ENCODE results near the gene GP5.

The GP5 gene, protein sequence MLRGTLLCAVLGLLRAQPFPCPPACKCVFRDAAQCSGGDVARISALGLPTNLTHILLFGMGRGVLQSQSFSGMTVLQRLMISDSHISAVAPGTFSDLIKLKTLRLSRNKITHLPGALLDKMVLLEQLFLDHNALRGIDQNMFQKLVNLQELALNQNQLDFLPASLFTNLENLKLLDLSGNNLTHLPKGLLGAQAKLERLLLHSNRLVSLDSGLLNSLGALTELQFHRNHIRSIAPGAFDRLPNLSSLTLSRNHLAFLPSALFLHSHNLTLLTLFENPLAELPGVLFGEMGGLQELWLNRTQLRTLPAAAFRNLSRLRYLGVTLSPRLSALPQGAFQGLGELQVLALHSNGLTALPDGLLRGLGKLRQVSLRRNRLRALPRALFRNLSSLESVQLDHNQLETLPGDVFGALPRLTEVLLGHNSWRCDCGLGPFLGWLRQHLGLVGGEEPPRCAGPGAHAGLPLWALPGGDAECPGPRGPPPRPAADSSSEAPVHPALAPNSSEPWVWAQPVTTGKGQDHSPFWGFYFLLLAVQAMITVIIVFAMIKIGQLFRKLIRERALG

DNA sequence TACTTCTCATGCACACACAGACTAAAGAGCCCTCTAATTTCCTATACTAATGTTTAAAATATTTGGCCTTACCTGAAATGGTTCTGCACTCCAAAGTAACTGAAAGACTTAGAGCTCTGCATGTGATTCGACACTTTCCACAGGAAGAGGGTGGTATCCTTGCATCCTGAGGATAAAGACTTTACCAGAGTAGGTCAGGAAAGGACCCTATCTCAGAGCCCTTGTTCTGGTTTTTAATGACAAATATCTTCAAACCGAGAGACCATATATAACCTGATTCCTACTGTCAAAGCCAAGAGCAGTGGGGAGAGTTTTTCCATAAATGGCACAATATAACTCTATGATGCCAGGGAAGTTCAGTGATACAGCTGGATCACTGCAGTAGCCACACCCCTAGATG is at the start of gene GP5:
Gene GP5 (minus strand): TSS at position 101 of the 400 bp plus-strand sequence. CDS start 984 bp downstream, outside the sequence.
- Histone ChIP-seq H3K9me3 (ENCODE audit: control insufficient read depth, insufficient read depth, low read length) (no peaks in the 10 kb centered on the region), H3K4me3 (ENCODE audit: low read depth, low read length) (no peak within 1 kb of the TSS), H3K4me1 (ENCODE audit: control insufficient read depth, insufficient read depth, low read length) (peaks cover 2% of the 10 kb centered on the region), H3K9ac (ENCODE audit: low read depth, low read length) (no peak within 1 kb of the TSS), H3K27me3 (ENCODE audit: control insufficient read depth, insufficient read depth, low read length) (peaks cover 16% of the 10 kb centered on the region), H3K36me3 (ENCODE audit: control insufficient read depth, insufficient read depth, low read length) (no peaks in the 10 kb centered on the region)

GRCh38 chr3:194447657-194448056 is 48.6 kb upstream of the GP5 start:
- Histone ChIP-seq H3K4me3 (ENCODE audit: low read depth, low read length) (no peak overlapping the region), H3K9me3 (ENCODE audit: control insufficient read depth, insufficient read depth, low read length) (no peaks in the 10 kb centered on the region)

GRCh38 chr3:194447161-194447560 is 48.1 kb upstream of the GP5 start:
- H3K4me1 ChIP-seq (ENCODE audit: control insufficient read depth, insufficient read depth, low read length), result no peaks in the 10 kb centered on the region
- H3K9me3 ChIP-seq (ENCODE audit: control insufficient read depth, insufficient read depth, low read length), result no peaks in the 10 kb centered on the region
- no peaks in the 10 kb centered on the region for H3K27me3 ChIP-seq (ENCODE audit: control insufficient read depth, insufficient read depth, low read length)
- no peaks in the 10 kb centered on the region for H3K36me3 ChIP-seq (ENCODE audit: control insufficient read depth, insufficient read depth, low read length)
- no peak overlapping the region for H3K9ac ChIP-seq (ENCODE audit: low read depth, low read length)
- no peak overlapping the region for H3K4me3 ChIP-seq (ENCODE audit: low read depth, low read length)

More at GRCh38 chr3:194447657-194448056, 48.6 kb upstream of the GP5 start:
- no peak overlapping the region for H3K9ac ChIP-seq (ENCODE audit: low read depth, low read length)
- H3K27me3 ChIP-seq (ENCODE audit: control insufficient read depth, insufficient read depth, low read length), result no peaks in the 10 kb centered on the region
- H3K4me1 ChIP-seq (ENCODE audit: control insufficient read depth, insufficient read depth, low read length), result no peaks in the 10 kb centered on the region
- H3K36me3 ChIP-seq (ENCODE audit: control insufficient read depth, insufficient read depth, low read length), result no peaks in the 10 kb centered on the region

GRCh38 chr3:194446754-194447153 is 47.7 kb upstream of the GP5 start:
- H3K36me3 ChIP-seq (ENCODE audit: control insufficient read depth, insufficient read depth, low read length), result no peaks in the 10 kb centered on the region
- H3K27me3 ChIP-seq (ENCODE audit: control insufficient read depth, insufficient read depth, low read length), result no peaks in the 10 kb centered on the region
- no peak overlapping the region for H3K4me3 ChIP-seq (ENCODE audit: low read depth, low read length)

DNA sequence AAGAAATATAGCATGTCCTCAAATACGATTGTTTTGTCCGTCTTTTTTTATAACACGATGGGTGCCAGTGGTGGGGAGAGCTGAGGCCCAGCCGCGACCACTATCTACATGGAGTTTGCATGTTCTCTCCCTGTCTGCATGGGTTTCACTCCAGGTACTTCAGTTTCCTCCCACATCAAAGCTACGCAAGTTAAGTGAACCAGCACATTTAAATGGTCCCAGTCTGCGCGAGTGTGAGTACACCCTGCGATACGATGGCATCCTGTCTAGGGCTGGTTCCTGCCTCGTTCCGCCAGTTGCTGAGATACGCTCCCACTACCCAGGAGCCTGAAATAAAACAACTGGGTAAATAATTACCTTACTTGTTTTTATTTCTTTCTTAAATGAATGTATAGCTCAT is 47.1 kb upstream of the GP5 start:
- H3K36me3 ChIP-seq (ENCODE audit: control insufficient read depth, insufficient read depth, low read length), result no peaks in the 10 kb centered on the region
- H3K9me3 ChIP-seq (ENCODE audit: control insufficient read depth, insufficient read depth, low read length), result no peaks in the 10 kb centered on the region
- H3K9ac ChIP-seq (ENCODE audit: low read depth, low read length), result no peak overlapping the region
- H3K4me3 ChIP-seq (ENCODE audit: low read depth, low read length), result no peak overlapping the region
- H3K4me1 ChIP-seq (ENCODE audit: control insufficient read depth, insufficient read depth, low read length), result no peaks in the 10 kb centered on the region
- no peaks in the 10 kb centered on the region for H3K27me3 ChIP-seq (ENCODE audit: control insufficient read depth, insufficient read depth, low read length)

More at GRCh38 chr3:194446754-194447153, 47.7 kb upstream of the GP5 start:
- H3K9ac ChIP-seq (ENCODE audit: low read depth, low read length), result no peak overlapping the region
- no peaks in the 10 kb centered on the region for H3K4me1 ChIP-seq (ENCODE audit: control insufficient read depth, insufficient read depth, low read length)
- no peaks in the 10 kb centered on the region for H3K9me3 ChIP-seq (ENCODE audit: control insufficient read depth, insufficient read depth, low read length)

GRCh38 chr3:194443901-194444300 is 44.8 kb upstream of the GP5 start:
- Histone ChIP-seq H3K4me3 (ENCODE audit: low read depth, low read length) (no peak overlapping the region), H3K36me3 (ENCODE audit: control insufficient read depth, insufficient read depth, low read length) (no peaks in the 10 kb centered on the region), H3K4me1 (ENCODE audit: control insufficient read depth, insufficient read depth, low read length) (no peaks in the 10 kb centered on the region), H3K9ac (ENCODE audit: low read depth, low read length) (no peak overlapping the region), H3K27me3 (ENCODE audit: control insufficient read depth, insufficient read depth, low read length) (no peaks in the 10 kb centered on the region), H3K9me3 (ENCODE audit: control insufficient read depth, insufficient read depth, low read length) (no peaks in the 10 kb centered on the region)

GRCh38 chr3:194440756-194441155 is 41.7 kb upstream of the GP5 start:
- Histone ChIP-seq H3K4me3 (ENCODE audit: low read depth, low read length) (no peak overlapping the region), H3K36me3 (ENCODE audit: control insufficient read depth, insufficient read depth, low read length) (peaks cover 7% of the 10 kb centered on the region)

DNA sequence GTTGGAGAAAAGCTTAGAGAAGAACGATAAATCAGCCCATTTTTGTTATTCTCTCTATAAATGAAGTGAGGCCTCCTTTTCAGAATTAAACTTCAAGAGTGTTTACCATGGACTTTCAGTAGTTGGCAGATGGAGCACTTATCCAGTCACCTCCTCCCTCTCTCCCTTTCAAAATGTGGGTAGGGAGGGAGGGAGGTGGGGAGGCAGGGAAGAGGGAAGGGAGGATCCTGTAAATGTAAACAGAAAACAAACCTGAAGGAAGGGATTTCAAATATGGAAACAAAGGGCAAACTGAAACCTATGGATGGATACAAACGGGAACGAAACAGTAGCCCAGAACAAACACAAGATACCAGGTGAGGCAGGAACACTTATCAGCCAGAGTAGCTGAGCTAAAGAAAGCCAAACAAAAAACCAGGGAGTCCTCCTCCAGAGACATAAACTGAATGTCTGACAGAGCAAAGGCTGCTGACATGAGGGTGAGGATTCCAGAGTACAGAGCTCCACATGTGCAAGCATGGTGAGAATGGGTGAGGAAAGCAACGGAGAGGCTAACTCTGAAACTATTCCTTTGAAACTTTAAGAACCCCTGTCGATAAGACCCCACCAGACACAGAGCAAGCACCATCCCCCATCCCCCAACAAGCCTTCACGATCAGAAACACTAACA is 41.0 kb upstream of the GP5 start:
- no peak overlapping the region for H3K4me3 ChIP-seq (ENCODE audit: low read depth, low read length)
- H3K9ac ChIP-seq (ENCODE audit: low read depth, low read length), result no peak overlapping the region
- H3K9me3 ChIP-seq (ENCODE audit: control insufficient read depth, insufficient read depth, low read length), result no peaks in the 10 kb centered on the region
- H3K36me3 ChIP-seq (ENCODE audit: control insufficient read depth, insufficient read depth, low read length), result peaks cover 7% of the 10 kb centered on the region
- no peaks in the 10 kb centered on the region for H3K27me3 ChIP-seq (ENCODE audit: control insufficient read depth, insufficient read depth, low read length)
- H3K4me1 ChIP-seq (ENCODE audit: control insufficient read depth, insufficient read depth, low read length), result no peaks in the 10 kb centered on the region

More at GRCh38 chr3:194440756-194441155, 41.7 kb upstream of the GP5 start:
- Histone ChIP-seq H3K9ac (ENCODE audit: low read depth, low read length) (no peak overlapping the region), H3K9me3 (ENCODE audit: control insufficient read depth, insufficient read depth, low read length) (no peaks in the 10 kb centered on the region), H3K4me1 (ENCODE audit: control insufficient read depth, insufficient read depth, low read length) (no peaks in the 10 kb centered on the region), H3K27me3 (ENCODE audit: control insufficient read depth, insufficient read depth, low read length) (no peaks in the 10 kb centered on the region)

- Histone ChIP-seq H3K36me3 (ENCODE audit: control insufficient read depth, insufficient read depth, low read length) (peaks cover 7% of the 10 kb centered on the region), H3K9ac (ENCODE audit: low read depth, low read length) (no peak overlapping the region), H3K9me3 (ENCODE audit: control insufficient read depth, insufficient read depth, low read length) (no peaks in the 10 kb centered on the region), H3K27me3 (ENCODE audit: control insufficient read depth, insufficient read depth, low read length) (no peaks in the 10 kb centered on the region), H3K4me3 (ENCODE audit: low read depth, low read length) (no peak overlapping the region), H3K4me1 (ENCODE audit: control insufficient read depth, insufficient read depth, low read length) (no peaks in the 10 kb centered on the region)
These were observed 35.4 kb upstream of the GP5 start for GRCh38 chr3:194434503-194434902.

- Histone ChIP-seq H3K9me3 (ENCODE audit: control insufficient read depth, insufficient read depth, low read length) (no peaks in the 10 kb centered on the region), H3K4me3 (ENCODE audit: low read depth, low read length) (no peak overlapping the region), H3K4me1 (ENCODE audit: control insufficient read depth, insufficient read depth, low read length) (no peaks in the 10 kb centered on the region), H3K36me3 (ENCODE audit: control insufficient read depth, insufficient read depth, low read length) (peaks cover 2% of the 10 kb centered on the region), H3K9ac (ENCODE audit: low read depth, low read length) (no peak overlapping the region), H3K27me3 (ENCODE audit: control insufficient read depth, insufficient read depth, low read length) (no peaks in the 10 kb centered on the region)
These were observed 32.5 kb upstream of the GP5 start for GRCh38 chr3:194431554-194431953.

DNA sequence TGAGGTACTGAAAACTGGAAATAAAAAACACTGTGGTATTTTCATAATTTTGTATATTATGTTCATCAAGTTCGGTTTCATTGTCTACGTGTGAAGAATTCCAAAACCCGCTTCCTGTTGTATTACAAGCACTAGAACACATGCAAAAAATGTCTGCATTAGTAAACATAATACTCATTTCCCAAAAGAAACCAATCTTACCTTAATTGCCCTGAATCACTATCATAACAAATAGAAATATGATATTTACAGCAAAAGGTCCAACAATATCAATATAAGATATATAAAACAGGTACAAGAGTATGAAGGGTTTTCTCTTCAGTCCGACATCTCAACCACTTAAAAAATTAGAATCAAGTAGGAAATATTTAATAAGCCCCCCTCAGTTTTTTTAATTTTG is 26.3 kb upstream of the GP5 start:
- Histone ChIP-seq H3K4me1 (ENCODE audit: control insufficient read depth, insufficient read depth, low read length) (no peaks in the 10 kb centered on the region), H3K4me3 (ENCODE audit: low read depth, low read length) (no peak overlapping the region), H3K9ac (ENCODE audit: low read depth, low read length) (no peak overlapping the region), H3K36me3 (ENCODE audit: control insufficient read depth, insufficient read depth, low read length) (no peaks in the 10 kb centered on the region), H3K27me3 (ENCODE audit: control insufficient read depth, insufficient read depth, low read length) (no peaks in the 10 kb centered on the region), H3K9me3 (ENCODE audit: control insufficient read depth, insufficient read depth, low read length) (no peaks in the 10 kb centered on the region)

- H3K9me3 ChIP-seq (ENCODE audit: control insufficient read depth, insufficient read depth, low read length), result no peaks in the 10 kb centered on the region
- no peaks in the 10 kb centered on the region for H3K27me3 ChIP-seq (ENCODE audit: control insufficient read depth, insufficient read depth, low read length)
- H3K4me3 ChIP-seq (ENCODE audit: low read depth, low read length), result no peak overlapping the region
- H3K36me3 ChIP-seq (ENCODE audit: control insufficient read depth, insufficient read depth, low read length), result no peaks in the 10 kb centered on the region
- H3K9ac ChIP-seq (ENCODE audit: low read depth, low read length), result no peak overlapping the region
- no peaks in the 10 kb centered on the region for H3K4me1 ChIP-seq (ENCODE audit: control insufficient read depth, insufficient read depth, low read length)
These were observed 25.9 kb upstream of the GP5 start for GRCh38 chr3:194424953-194425352.

All from iPS-15b (cell line).